GM18520 (cell line): ENCODE results near the gene THAP10.

Experiments
- ATAC-seq: cut with Tn5 transposase; IDR thresholded peaks from one replicate; pipeline ENCODE4 v1.9.1; 2021; ENCODE audit not compliant: unreplicated experiment

The THAP10 gene

DNA sequence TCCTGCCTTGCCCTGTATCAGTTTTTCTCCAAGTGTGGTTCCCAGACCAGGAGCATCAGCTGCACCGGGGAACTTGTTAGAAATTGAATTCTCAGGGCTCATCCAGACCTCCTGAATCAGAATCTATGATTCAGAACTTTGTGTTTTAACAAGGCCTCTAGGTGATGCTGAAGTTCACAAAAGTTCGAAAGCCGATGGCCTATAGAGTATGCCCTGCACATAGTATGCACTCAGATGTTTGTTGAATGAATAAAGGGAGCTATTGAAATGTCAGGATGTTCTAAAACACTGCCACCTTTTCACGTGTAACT lies 37.6 kb downstream of the THAP10 start:
- no peak for ATAC-seq

DNA sequence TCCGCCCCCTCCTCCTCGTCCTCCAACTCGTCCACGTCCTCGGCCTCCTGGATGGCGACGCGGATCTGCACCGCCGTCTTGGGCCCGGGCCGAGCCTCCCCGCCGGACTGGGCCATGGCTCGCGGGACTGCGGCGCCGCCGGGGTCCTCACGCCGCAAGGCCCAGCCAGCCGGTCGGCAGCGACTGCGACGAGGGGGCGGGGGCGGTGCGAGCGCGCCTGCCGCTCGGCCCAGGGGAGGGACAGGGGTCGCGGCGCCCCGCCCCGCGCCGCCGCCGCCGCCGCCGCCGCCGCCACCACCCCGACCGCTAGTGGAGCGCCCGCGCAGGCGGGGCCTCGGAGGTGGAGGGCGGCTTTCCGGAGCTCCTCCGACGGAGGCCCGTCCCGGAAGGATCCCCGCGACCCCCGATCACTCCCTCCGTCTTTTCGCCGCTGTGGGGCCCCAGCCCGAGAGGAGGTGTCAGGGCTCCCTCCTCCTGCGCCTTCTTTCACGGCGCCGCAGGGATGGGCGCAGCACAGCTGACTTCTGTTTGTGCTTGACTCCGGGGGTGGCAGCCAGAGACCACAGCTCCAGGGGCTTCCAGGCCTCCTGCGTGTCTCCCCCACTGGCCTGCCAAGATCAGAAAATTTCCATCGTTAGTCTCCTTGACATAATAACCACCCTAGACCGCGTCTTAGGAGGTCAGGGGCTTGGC lies 38.1 kb downstream of the THAP10 start, which contains the start of gene LARP6:
LARP6 (minus strand) TSS at position 185 of the 693 bp plus-strand sequence; CDS start at position 116, 69 bp downstream.
- ATAC-seq = no peak

DNA sequence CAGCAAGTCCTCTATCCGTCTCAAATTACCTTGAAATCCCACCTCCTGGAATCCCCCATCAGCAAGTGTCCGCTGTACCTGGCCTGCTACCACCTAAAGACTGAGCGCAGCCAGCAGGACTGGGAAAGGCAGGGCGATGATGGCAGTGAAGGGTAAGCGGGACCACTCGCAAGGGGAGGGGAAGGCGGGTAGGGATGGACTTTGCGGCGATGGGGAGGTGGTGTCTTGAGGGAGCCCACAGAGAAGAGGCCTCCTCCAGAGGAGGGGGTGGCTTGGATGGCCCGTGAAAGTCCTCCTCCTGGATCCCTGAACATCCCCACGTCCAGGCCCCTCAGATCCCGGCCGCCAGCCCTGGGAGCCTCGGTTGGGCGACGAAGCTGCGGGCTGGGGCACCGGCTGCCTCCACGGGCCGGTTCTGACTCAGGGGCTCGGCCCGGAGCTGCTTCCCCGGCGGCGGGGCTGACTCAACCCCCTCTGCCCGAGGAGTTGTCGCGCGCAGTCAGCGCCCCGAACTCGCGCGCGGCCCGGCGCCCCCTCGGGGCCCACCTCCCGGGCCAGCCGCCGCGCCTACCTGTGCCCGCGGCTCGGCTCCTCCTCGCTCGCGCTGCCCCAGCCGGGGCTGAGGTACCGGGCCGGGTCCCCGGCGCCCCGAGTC lies 38.8 kb downstream of the THAP10 start:
- no peak for ATAC-seq

DNA sequence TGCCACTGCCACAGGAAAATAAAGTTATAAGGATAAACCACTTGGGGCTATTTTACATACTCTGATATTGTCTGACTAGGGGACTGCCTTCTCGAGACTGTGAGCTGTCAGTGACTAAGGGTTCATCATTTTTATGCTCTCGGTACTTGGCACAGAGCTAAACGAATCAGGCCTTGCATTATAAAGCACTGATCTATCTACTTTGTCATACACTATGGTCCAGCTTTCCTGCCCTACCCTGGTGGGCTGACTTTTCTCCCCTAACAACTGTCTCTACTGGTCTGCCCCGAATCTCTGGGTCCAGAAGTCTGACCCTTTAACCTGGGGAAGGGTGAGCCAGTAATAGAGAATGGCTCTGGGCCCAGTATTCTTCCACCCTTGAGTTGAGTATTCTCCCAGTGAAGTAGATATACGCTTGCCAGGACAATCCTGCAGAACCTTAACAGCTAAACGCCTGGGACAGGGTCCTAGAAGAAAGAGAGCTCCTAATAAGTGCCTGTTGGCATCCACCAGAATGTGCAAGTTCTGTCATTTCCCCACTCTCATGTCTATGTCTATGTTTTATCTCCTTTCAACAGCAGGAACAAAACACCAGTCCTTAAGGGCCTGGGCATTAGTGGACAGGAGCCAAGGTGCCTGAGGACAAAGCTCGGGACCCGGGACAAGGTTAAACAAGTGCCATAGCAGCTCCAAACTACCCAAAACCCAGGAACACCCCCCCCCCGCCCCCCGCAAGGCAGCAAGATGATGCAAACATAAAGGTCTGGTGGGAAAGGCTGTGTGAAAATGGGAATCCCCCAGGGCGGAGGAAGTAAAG lies 39.5 kb downstream of the THAP10 start:
- no peak for ATAC-seq

DNA sequence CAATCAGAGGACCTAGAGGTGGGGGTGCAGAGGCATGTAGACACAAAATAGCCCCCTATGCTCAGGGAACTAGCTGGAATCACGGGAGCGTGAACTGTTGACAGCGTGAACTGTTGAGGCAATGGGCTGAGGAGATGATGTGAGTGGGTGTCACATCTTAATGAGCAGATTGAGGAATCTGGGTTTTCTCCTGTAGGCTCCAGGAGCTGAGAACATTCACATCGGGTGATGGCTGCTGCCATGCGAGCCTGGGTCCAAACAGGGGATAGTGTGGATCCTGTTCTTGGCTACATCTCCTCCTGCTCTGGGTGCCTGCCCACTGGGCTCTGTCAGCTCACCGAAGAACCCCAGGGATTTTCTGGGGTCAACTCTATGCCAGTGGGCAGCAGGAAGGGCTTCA lies 40.3 kb downstream of the THAP10 start:
- no peak for ATAC-seq

DNA sequence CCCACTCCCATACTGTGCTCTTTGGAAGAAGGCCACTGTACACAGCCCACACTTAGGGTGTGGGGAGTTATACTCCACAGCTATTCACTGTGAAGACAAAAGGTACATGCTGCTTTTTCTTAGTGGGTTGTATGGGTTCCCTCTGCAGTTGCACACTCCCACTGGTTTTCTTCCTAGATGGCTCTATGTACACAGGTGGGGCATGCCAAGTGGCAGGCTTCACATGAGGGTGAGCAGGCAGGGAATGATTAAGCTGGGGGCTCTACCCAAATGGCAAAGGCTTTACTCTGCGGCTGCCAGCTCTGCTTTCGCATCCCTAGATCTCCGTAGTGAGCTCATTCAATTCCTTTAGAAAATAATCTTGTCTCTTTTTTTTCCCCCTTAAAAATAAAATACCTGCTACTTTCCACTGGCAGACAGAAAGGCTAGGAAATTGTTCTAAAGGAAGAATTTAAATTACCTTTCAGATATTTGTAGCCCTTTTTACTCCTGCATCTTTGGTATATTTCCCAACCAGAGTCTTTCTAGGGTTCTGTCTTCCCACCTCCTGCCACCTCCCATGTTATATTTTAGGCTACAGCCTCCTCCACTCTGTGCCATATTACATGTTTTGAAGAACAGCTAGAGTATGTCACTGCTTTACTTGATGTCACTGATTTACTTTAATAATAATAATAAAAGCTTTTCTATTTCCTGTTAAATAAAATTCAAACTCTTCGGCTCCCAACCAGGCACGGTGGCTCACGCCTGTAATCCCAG lies 46.5 kb downstream of the THAP10 start:
- ATAC-seq = no peak

DNA sequence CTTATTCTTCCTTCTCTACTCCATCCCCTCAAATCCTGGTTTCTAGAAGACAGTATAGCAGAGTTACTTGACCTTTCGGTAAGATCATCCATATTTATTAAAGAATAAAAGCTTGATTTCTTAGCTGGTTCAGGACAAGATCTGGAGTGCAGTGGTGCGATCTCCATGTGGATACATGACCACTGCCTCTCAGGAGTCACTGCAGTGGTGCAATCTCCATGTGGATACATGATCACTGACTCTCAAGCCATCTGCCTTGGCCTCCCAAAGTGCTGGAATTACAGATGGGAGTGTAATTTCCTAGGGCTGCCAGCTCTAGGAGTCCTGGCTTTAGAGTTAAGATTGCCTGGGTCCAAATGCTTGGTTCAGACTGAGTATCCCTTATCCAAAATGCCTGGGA lies 54.8 kb downstream of the THAP10 start:
- ATAC-seq = no peak

DNA sequence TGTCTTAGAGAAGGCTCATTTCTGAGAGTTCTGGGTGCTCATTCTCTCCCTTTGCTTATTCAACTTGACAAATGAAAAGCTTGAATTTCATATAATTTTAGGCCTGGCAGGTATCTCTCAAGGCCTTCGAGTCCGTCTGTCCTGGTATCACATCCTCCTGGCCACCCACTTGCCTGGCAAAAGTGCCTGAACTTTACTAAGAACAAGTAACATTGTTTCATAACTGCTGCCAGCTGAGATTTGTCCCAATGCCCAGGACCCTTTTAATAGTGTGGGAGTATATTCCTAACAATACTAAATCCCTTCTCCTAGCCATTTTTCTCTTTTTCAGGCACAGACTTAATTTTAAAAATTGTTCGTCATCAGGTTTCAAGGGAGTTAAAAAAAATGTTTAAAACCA lies 56.4 kb downstream of the THAP10 start:
- ATAC-seq = no peak

DNA sequence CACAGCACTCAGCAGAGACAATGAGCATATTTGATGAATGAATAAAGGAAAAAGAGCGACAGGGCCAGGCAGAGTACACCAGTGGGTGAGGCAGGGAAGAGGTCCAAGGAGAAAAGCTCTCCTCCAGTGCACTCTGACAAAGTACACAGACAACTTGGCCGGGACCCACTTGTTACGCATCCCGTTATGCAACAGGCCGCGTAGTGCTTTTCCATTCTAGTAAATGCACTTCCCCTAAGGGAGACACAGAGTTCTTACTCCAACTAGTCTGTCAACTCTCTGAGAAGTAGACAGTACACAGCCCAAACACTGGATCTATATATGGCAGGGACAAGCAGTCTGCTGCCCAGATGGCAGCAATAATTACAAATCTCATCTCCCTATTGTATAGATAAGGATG lies 56.8 kb downstream of the THAP10 start:
- no peak for ATAC-seq

DNA sequence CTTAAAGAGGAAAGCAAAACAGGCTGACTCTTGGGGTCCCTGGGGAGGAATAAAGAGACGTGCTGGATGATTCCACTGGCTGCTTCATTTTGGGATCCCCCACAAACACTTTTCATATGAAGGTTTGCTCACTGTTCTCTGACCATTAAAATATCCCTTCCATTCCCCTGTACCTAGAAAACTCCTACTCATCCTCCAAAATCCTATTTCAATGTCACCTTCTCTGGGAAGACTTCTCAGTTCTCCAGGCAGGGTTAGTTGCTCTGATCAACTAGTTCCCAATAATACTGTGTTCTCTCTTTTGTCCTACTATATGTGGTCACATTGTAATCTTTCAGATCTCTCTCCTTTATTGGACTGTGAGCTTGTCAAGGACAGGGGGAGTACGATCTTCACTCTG lies 57.2 kb downstream of the THAP10 start:
- ATAC-seq = no peak

DNA sequence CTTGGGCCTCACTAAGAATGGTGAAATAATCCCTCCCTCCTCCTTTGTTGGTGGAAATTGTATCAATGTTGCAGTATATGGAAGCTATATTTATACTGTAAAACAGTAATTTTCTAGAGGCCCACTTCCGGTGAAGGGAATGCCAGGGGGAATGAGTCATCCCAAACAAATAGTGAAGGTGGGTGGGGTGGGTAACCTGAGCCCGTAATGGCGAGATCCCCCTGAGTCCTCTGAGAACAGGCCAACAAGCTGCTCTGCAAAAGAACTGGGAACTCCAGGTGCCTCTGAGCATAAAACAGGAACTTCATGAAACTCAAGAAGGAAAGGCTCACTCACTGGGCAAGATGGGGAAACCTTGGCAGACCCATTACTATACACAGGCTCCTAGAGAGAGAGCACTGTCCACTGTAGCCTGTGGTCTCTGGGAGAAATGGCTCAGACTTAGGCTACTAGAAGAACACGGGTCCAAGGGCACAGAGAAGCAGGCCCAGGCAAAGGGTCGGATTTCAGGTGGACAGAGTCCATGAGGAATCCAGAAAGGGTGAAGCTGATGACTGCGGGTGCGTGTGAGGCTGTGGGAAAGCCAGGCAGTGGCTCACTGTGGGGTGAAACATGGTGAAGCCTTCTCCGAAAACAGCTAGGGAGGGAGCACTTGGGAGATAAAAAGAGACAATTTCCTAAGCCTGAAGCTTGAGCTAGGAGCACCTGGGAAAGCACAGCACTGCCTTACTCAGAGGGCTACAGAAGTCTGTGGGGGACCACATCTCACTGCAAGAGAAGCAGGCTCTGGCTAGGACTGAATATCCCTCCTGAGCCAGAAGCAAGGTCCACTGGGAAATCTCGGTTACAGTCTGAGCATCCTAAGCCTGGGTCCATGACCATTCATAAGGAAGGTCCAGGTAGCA lies 58.1 kb downstream of the THAP10 start:
- no peak for ATAC-seq

DNA sequence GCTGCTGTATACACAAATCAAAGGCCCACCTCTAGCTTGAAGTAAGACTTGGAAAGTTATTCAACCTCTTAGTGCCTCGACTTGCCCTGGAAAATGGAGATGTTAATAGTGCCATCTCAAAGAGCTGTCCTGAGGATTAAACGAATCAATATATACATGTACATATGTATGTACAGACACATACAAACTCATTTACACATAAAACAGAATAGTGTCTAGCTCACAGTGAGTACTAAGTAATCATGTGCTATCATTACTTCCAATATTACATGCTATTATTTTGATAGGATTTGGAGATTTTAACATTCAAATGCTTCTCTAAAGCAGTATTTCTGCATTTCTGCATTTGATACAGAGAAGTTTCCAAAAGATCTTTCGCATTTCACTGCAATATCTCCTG lies 58.8 kb downstream of the THAP10 start:
- no peak for ATAC-seq

DNA sequence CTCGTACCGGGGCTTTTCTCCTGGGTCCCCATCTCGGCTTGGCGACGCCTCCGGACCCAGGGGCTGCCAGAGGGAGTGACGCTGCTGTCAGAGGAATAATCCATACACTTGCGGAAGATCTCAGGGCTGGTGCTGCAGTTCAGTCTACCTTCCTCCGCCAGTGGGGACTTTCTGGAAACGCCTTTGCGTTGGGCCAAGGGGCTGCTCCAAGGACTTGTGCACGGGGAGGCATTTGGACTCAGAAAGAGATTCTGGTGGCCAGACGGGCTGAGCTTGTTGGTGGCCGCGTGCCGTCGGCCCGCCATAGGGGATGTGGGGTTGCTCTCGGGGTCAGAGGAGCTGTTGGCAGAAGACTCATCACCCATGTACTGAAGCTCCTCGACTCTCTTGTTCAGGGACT lies 60.1 kb downstream of the THAP10 start:
- ATAC-seq = no peak
